ENCODE measurements around the gene TBX2.
A peak's percentile ranks its signal among the peaks of the same experiment; 100 is the strongest.

Gene TBX2

DNA sequence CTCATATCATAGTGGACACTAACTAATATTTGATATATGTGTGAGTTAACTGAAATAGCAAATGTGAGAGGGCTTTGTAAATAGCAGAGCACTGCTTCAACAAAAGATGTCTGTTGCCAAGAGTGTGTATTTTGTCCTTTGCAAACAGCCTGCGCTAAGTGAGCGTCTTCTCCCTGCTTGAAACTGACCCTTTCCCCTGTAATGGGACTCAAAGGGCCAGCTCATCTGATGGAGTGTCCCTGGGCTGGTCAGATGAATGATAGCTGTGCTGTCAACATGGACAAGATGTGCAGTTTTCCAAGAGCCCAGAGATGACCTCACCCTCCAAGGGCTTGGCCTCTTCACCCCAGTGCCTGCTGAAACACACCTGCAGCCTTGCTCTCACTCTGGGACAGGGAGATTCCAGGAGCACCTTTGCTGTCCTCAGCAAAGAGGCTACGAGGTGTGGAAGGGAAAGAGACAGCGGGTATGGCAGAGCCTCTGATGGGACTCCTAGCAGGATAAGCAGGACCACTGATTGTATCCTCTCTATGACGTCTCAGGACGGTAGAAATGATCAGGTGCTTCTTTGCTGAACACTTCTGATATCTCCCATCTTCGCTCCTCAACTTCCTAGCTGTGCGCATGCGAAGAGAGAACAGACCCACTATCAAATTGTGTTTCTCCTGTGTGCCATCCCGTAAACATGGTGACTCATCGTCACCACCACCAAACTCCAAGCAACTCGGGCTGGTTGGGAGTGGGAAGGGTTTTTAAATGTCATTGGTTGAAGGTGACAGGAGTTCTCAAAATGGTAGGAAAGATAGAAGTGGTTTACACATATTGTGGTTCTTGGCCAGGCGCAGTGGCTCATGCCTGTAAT, 35.8 kb upstream of the TBX2 start:
- ATAC-seq (replicated peaks) = no peak
- Mint-ChIP-seq H3K27ac (no peak overlapping the region), H3K4me1 (no peaks in the 10 kb centered on the region), H3K36me3 (no peaks in the 10 kb centered on the region), H3K9me3 (no peaks in the 10 kb centered on the region), H3K4me3 (no peak overlapping the region), H3K27me3 (no peaks in the 10 kb centered on the region)
- DNase-seq = no peak

DNA sequence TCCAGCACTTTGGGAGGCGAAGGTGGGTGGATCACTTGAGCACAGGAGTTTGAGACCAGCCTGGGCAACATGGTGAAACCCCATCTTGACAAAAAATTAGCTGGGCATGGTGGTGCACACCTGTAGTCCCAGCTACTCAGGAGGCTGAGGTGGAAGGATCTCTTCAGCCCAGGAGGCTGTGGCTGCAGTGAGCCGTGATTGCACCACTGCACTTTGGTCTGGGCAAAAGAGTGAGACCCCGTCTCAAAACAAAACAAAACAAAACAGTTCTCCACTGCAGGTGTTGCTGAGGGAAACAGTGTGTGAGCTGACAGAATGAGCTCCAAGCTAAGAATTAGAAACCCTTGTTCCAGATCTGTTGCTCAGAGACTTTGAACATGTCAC, 35.2 kb upstream of the TBX2 start:
- ATAC-seq (replicated peaks) = no peak
- Mint-ChIP-seq H3K36me3 (no peaks in the 10 kb centered on the region), H3K27ac (no peak overlapping the region), H3K27me3 (no peaks in the 10 kb centered on the region), H3K4me1 (no peaks in the 10 kb centered on the region), H3K9me3 (no peaks in the 10 kb centered on the region), H3K4me3 (no peak overlapping the region)
- DNase-seq = no peak

DNA sequence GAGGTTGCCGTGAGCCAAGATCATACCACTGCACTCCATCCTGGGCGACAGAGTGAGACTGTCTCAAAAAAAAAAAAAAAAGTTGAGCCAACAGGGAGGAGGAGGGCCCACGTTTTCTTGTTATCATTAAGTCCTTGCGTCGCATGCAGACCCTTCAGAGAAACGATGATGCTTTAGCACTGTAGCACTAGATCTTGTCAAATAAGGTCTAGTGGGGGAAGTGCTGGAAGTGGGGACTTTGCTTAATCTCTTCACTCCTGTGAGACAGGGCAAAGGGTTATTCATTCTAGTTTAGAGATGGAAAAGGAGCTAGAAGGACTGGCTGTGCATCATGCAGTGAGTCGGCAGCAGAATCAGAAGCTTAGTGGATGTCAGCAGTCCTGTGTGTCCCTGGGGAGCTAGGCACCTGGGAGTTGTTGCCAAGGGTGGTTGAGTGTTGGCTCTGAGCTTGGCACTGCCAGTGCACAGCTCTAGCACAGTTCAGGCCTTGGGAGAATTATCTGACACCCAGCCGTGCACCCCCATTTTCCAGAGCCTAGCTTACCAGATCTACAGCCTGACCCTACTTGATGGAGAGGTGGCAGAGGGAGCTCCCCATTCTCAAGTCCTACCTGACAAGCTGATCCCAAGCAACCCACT, 33.4 kb upstream of the TBX2 start:
- no peak overlapping the region for H3K27ac Mint-ChIP-seq
- no peak for DNase-seq
- no peak for ATAC-seq (replicated peaks)
- H3K4me1 Mint-ChIP-seq = no peaks in the 10 kb centered on the region
- H3K9me3 Mint-ChIP-seq = no peaks in the 10 kb centered on the region
- no peaks in the 10 kb centered on the region for H3K27me3 Mint-ChIP-seq
- H3K4me3 Mint-ChIP-seq = no peak overlapping the region
- no peaks in the 10 kb centered on the region for H3K36me3 Mint-ChIP-seq

DNA sequence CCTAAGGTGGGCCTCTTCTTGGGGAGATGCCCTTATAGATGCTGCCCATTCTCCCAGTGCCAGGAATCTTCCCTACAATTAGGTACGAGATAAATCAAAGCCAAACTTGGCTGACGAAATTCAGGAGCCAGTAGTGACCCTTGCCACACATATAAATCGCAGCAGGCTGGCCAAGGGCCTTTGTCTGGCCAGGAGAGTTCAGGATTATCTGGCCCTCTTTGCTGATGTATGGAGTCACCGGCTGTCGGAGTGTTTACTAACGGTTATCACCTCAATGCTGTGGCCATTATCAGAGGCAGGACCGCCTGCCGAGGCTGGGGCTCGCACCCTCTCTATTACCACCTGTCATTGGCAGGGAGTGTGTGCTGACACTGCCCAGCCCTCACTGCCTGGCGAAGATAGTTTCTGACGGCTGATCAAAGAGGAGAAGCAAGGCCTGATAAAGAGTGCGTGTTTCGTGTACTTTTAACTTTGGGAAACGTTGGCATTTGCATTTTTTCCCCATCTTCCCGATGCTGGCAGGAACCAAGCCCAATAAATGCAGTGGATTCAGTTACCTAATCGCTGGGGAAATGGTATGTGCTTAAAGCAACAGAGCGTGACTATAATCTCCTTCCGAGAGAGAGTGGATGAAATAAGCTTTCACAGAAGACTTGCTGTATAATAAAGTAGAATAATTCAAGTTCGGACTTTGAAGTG, 32.8 kb upstream of the TBX2 start:
- no peak for DNase-seq
- no peak overlapping the region for H3K4me3 Mint-ChIP-seq
- no peaks in the 10 kb centered on the region for H3K36me3 Mint-ChIP-seq

DNA sequence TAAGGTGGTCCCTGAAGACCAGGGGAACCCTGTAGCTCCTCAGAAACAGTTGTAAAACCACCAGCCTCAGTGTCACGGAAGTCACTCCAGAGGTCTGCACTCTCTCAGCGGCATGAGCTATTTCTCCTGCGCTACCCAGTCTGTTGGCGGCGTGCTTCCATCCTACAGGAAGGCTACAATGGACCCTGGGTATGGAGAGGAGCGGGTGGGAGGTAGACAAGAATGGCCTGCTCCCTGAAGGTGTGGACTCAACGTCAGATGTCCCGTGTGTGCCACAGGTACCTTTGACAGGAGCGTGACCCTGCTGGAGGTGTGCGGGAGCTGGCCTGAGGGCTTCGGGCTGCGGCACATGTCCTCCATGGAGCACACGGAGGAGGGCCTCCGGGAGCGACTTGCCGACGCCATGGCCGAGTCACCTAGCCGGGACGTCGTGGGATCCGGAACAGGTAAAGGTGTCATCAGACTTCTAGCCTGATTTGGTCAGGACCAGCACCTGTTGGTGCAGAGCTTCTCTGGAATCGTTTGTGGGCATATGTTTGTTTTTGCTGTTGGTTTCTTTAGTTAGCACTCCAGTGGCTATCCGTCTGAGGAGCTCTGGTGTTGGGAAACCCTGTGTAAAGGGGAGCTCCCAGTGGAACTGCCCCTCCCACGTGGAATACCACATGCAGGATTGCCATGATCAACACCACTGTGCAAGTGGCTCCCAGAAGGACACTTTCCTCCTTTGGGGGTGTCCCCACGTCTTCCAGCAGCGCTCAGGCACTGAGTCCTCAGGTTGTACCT, 31.4 kb upstream of the TBX2 start:
- ATAC-seq (replicated peaks) = no peak
- Mint-ChIP-seq H3K36me3 (no peaks in the 10 kb centered on the region), H3K4me1 (no peaks in the 10 kb centered on the region), H3K27ac (no peak overlapping the region), H3K27me3 (no peaks in the 10 kb centered on the region), H3K9me3 (no peaks in the 10 kb centered on the region), H3K4me3 (no peak overlapping the region)
- no peak for DNase-seq

More for the DNA sequence above, 32.8 kb upstream of the TBX2 start:
- Mint-ChIP-seq H3K27me3 (no peaks in the 10 kb centered on the region), H3K27ac (no peak overlapping the region), H3K4me1 (no peaks in the 10 kb centered on the region), H3K9me3 (no peaks in the 10 kb centered on the region)
- no peak for ATAC-seq (replicated peaks)

DNA sequence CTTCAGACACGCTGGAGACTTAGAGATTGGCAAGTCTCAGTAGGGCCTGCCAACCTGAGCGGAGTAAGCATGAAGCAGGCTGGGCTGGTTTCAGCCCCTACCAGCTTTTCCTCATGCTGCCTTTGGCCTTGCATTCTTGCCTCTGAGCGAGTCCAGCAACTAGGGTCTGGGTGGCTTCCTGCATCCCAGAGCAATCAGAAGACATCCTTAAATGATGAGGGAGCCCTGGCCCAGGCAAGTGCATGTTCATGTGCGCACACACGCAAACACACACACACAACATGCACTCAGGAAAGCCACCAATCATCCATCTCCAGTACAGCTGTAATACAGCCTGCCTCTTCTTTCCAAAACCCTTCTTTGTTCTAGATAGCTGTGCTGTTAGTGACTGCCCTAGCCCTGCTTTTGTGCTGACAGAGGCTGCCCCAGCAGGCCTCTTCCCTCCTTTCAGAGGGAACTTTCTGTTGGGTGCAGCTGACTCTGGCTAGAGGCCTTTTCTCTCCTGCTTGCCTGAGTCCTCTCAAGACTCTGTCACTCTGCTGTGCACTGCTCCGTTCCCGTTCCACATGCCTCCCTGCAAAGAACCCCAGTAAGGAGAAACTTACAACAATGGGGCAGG, 30.7 kb upstream of the TBX2 start:
- peaks cover 3 to 5% of the 10 kb centered on the region in 2 donors for H3K4me1 Mint-ChIP-seq
- no peaks in the 10 kb centered on the region for H3K27me3 Mint-ChIP-seq
- no peak overlapping the region for H3K4me3 Mint-ChIP-seq
- ATAC-seq (replicated peaks) (no peak), DNase-seq (no peak)
- no peaks in the 10 kb centered on the region for H3K36me3 Mint-ChIP-seq
- H3K27ac Mint-ChIP-seq = no peak overlapping the region
- no peaks in the 10 kb centered on the region for H3K9me3 Mint-ChIP-seq

DNA sequence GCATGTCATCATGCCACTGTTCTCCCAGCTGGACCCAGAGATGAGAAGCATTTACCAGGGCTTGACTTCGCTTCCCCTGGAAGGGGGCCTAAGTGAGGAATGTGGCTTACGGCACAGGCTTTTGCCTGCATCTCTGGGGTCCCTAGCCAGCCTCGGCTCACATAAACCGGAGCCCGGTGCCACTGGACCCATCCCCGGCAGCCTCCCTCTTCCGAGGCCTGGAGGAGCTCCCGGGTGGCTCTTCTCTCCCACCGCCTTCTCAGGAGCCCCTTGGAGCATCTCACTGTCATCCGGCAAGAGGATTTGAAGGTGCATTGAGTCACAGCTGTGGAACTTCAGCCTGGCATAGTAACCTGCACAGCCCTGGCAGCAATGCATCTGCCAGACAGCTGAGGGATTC, 29.9 kb upstream of the TBX2 start:
- DNase-seq = no peak
- ATAC-seq (replicated peaks) = no peak
- Mint-ChIP-seq H3K27ac (no peak overlapping the region), H3K9me3 (no peaks in the 10 kb centered on the region), H3K27me3 (no peaks in the 10 kb centered on the region), H3K4me3 (no peak overlapping the region), H3K4me1 (peaks cover 5 to 9% of the 10 kb centered on the region in 2 donors), H3K36me3 (no peaks in the 10 kb centered on the region)

DNA sequence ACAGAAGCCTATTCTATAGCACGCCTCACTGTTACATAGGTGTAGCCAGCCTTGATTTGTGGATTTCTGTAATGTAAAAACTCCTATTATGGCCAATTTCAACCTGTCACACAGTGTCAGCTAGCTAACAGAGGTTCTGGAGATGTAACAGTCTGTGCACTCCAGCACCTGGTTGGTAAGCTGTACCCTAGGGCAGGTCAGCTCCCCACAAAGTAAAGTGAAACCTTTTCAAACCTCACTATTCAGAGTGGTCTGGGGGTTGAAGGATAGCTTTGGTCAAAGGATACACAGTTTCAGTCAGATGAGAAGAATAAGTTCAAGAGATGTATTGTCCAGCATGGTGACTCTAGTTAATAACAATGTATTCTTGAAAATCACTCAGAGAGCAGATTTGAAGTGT, 28.5 kb upstream of the TBX2 start:
- Mint-ChIP-seq H3K4me1 (peaks cover 5 to 9% of the 10 kb centered on the region in 2 donors), H3K27ac (no peak overlapping the region), H3K4me3 (no peak overlapping the region), H3K9me3 (no peaks in the 10 kb centered on the region), H3K36me3 (no peaks in the 10 kb centered on the region), H3K27me3 (no peaks in the 10 kb centered on the region)
- no peak for DNase-seq
- no peak for ATAC-seq (replicated peaks)

DNA sequence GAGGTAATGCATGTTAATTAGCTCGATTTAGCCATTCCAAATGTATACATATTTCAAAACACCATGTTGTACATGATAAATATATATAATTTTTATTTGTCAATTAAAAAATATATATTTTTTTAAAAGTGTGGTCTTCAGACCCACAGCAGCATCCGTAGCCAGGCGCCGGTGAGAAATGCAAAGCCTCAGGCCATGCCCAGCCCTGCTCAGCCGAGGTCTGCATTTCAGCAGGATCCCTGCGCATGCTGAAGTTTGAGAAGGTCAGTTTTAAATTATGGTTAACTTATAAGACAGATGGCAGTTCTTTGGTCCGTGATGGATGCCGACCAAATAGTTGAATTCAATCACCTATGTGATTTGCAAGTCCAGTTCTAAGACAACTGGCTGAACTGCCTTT, 28.0 kb upstream of the TBX2 start:
- Mint-ChIP-seq H3K36me3 (peaks cover 0 to 3% of the 10 kb centered on the region in 2 donors), H3K4me1 (peaks cover 5 to 9% of the 10 kb centered on the region in 2 donors), H3K27me3 (no peaks in the 10 kb centered on the region), H3K4me3 (no peak overlapping the region), H3K27ac (no peak overlapping the region), H3K9me3 (no peaks in the 10 kb centered on the region)
- no peak for ATAC-seq (replicated peaks)
- DNase-seq = no peak

DNA sequence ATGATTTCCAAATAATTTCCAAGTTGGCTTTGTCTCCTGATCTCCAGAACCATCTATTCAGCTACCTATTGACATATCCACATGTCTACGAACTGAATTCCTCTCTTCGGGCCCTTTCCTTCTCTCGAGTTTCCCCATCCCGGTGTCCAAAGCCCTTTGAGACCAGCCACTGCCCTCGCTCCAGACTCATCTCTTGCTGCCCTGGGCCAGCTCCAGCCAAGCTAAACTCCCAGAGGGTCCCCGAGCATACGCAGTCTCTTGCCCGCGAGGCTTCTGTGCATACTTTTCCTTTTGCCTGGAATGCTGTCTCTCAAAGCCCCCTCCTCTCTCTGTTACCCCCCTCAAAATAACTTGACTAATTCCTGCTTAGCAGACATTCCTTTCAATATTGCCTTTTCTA, 27.2 kb upstream of the TBX2 start:
- no peak for ATAC-seq (replicated peaks)
- no peak for DNase-seq
- Mint-ChIP-seq H3K4me1 (peaks cover 5 to 9% of the 10 kb centered on the region in 2 donors), H3K4me3 (no peak overlapping the region), H3K27me3 (no peaks in the 10 kb centered on the region), H3K9me3 (no peaks in the 10 kb centered on the region), H3K27ac (no peak overlapping the region), H3K36me3 (peaks cover 0 to 6% of the 10 kb centered on the region in 2 donors)

DNA sequence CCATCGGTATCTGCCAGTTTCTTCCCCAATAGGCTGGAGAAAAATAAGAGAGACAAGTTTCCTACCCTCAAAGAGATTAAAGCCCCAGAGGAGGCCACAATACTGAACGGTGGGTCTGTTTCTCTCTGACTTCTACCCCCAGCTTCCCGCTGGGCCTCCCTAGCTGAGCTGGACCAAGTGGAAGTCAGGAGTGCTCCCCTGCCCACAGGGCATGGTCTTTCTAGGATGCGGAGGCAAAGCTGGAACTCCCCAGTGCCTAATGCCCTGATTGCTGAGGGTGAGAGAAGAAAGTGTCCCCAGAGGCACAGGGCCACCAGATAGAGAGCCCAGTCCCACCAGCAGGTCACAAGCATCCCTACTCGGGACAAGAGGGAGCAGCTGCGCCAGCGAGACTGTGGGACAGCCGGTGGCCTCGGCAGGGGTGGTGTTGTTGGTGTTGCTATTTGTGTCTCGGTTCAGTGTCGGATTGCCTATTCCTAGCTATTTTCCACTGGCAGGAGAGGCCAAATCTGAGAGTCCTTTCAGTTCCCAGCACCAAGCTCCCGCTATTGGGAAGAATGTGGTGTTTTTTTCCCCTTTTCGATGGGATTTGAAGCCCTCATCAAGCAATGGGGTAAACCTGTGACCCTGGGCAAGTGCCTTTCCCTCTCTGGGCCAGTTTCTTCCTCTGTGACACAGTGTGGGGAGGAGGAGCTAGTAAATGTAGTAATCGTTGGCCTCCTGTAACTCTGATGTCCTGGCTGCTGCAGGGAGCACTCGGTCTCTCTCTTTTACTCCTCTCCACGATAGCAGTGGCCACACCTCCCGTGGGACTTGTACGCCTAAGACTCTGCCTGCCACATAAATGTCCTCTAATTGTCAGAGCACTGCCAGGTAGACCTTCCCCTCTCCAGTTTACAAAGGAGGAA, 22.5 kb upstream of the TBX2 start:
- no peak for ATAC-seq (replicated peaks)
- peaks cover 0 to 6% of the 10 kb centered on the region in 2 donors for H3K36me3 Mint-ChIP-seq
- no peak overlapping the region for H3K27ac Mint-ChIP-seq
- no peak for DNase-seq
- no peaks in the 10 kb centered on the region for H3K27me3 Mint-ChIP-seq
- no peak overlapping the region for H3K4me3 Mint-ChIP-seq
- peaks cover 5 to 18% of the 10 kb centered on the region in 2 donors for H3K4me1 Mint-ChIP-seq
- no peaks in the 10 kb centered on the region for H3K9me3 Mint-ChIP-seq

DNA sequence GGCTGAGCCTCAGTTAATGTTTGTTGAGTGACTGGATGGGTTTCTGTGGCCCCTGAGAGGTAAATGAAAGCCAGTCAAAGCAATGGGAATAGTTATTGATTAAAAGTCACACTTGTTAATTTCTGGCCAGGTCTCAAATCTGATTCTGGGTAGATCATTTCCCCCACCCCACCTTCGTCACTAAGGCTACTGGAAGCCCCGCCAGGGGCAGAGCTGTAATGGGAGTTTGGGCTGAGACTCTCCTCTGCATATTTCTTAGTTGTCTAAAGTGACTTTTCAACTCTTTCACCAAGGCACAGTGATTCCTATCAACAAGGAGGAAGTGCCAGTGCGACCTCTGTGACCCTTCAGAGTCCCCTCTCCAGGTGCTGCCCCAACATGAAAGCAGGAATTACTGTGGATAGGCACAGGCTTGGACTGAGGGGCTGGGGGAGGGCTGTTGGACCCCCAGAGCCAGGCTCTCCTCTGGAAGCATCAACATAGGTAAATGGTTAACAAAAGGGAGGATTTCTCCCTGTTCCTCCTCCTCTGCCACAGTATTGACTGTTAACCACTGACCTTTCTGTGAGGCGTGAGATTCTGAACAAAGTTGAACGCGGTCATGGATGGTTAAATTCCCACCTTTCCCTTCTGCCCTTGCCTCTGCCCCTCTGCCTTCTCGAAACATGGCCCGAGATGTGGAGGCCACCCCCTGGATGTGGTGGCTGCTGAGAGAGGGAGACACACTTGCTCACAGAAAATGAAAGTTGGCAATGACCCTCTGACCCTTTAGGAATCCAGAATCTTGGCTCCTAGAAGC, 20.8 kb upstream of the TBX2 start:
- ATAC-seq (replicated peaks) (peak; percentile 49 to 58), DNase-seq (no peak)
- H3K4me3 Mint-ChIP-seq = no peak overlapping the region
- H3K27me3 Mint-ChIP-seq = no peaks in the 10 kb centered on the region
- no peaks in the 10 kb centered on the region for H3K9me3 Mint-ChIP-seq
- H3K36me3 Mint-ChIP-seq = peaks cover 0 to 6% of the 10 kb centered on the region in 2 donors
- H3K4me1 Mint-ChIP-seq = peaks cover 3 to 14% of the 10 kb centered on the region in 2 donors
- peak overlapping the region; percentile 5 for H3K27ac Mint-ChIP-seq

All from stimulated activated naive B cell treated with anti-CD40 and anti-IgM and Interleukin-4, amounts not matched to agents 10 μg/mL and 1 μg/mL and 100 μg/mL, for 72 hours (primary cell).